Stimulated activated CD8-positive, alpha-beta memory T cell treated with anti-CD3 and anti-CD28 coated beads, Interleukin-12 subunit alpha, Interleukin-12 subunit beta, amount 100 ng/mL, for 4 hours (primary cell): Measurements from ENCODE around the gene LLGL2.

Experiments used
- DNase-seq: peaks from one replicate; pipeline ENCODE4 v3.0.0-alpha.2; 2020; ENCODE audit warnings: low read depth

LLGL2 gene

DNA sequence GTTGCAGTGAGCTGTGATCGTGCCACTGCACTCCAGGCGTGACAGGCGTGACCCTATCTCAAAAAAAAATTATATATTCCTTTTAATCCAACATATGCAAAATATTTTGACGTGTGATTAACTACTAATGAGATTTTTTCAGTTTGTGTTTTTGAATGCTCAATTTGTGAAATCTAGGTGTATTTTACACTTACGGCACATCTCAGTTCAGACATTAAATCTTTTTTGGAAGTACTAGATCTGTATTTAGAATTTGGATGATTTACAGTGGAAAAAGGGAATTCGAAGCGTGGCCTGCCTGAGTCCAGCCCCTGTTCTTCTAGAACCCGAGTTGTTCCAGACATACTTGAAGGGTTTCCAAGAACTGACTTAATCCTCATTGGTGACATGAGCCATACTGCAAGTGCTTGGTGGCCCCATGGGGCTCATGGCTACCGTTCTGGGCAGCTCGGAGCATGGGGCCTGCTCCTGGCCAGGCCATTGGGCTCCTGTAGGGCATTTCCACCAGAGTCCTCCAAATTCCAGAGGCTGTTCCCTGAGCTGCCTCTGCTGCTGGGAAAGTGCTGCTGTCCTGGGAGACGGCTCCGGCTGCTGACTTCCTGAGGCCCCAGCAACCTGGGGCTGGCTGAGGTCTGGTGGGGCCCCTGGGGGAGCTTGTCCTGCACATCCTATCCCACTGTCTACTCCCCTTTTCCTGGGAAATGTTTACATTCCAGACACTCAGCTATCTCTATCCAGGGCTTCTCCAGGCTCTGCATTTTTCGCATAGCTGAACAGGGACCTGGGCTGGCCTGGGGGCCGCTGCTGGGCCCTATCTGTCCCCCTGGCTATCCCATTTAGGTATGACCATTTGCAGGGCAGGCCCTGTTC lies 27.2 kb downstream of the LLGL2 start:
- DNase-seq, result no peak

- DNase-seq, result no peak
Measured at GRCh38 chr17:75553295-75554110, 28.0 kb downstream of the LLGL2 start.

GRCh38 chr17:75555679-75556153 lies 30.2 kb downstream of the LLGL2 start:
- no peak for DNase-seq

- no peak for DNase-seq
Measured at GRCh38 chr17:75557075-75557851, 31.8 kb downstream of the LLGL2 start.

DNA sequence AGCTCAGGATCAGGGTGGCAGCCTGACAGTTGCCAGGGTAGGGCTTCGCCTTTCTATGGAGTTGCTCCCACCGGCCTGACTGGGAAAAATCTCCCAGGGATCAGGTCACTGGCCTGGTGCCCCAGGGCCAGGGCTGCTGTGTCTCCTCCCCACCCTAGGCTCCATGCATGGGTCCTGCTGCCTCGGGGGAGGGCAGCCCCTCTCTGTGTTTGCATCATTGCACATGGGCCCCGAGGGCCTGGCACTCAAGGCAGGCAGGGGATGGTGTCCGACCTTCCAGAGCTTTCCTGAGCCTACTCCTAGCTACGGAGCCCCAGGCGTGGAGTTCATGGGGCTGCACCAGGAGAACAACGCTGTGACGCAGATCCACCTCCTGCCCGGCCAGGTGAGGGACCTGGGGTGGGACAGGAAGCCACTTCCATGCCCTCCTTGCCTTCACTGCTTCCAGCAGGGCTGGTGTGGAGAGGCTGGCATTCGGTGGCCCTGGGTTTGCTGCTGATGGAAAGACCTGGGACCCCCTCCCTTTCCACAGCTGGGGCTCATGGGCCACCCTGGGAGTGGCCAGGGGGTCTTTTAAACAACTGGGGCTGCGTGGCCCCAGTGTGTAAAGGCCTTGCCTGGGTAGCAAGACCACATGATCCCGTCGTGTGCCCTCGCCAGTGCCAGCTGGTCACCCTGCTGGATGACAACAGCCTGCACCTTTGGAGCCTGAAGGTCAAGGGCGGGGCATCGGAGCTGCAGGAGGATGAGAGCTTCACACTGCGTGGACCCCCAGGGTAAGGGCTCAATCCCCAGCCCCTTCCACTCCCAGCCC lies 32.6 kb downstream of the LLGL2 start:
- no peak for DNase-seq

- DNase-seq, result no peak
Measured at GRCh38 chr17:75558666-75559530, 33.4 kb downstream of the LLGL2 start.

GRCh38 chr17:75559958-75560533 lies 34.5 kb downstream of the LLGL2 start:
- no peak for DNase-seq

DNA sequence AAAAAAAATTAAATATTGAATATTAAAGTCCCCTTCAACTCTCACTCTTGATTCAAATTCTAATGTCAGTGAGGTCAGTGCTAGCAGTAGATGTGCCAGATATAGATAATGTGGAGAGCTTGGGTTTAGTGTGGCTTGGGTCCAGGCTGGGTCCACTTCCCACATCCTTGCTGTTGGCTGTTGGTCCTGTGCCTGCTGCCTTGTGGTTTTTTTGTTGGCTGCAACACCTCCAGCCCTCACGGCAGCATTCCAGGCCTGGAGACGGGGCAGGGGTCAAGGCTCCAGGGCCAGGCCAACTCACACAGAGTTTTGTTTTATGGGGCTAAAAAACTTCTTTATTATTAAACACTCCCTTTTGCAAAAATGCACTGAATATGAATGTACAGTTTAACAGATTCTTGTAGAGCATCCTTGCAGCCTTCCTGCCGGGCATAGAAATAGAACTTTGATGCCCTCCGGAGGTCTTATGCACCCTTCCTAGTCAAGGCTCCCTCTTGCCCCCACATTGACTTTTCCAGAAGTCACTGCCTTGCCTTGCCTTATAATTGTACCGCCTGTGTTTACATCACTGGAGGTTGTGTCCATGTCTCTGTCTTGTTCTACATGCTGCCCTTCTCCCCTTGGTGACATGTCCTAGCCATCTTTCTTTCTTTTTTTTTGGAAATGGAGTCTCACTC lies 36.6 kb downstream of the LLGL2 start:
- no peak for DNase-seq

- DNase-seq, result no peak
Measured at GRCh38 chr17:75563063-75563758, 37.7 kb downstream of the LLGL2 start.

GRCh38 chr17:75564195-75564594 lies 38.7 kb downstream of the LLGL2 start:
- no peak for DNase-seq

GRCh38 chr17:75565066-75565465 lies 39.6 kb downstream of the LLGL2 start:
- DNase-seq, result no peak

- DNase-seq, result no peak
Measured at GRCh38 chr17:75565618-75566017, 40.1 kb downstream of the LLGL2 start.

DNA sequence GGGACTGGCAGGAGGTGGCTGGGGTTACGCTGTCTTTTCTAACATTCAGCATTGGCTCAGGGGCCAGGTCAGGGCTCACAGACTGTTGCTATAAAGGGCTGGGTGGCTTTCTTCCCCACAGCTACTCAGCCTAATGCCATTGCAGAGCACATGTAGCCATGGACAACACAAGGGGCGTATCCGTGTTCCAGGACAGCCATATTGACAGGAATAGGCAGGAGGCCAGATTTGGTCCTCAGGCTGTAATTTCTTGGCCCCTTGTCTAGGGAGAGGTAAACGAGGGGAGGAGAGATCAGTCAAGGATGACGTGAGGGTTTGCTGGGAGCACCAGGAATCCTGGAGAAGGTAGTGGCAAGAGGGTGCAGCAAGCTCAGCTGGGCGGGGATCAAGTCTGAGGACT lies 40.9 kb downstream of the LLGL2 start:
- no peak for DNase-seq

GRCh38 chr17:75566834-75567233 lies 41.3 kb downstream of the LLGL2 start:
- DNase-seq, result no peak

DNA sequence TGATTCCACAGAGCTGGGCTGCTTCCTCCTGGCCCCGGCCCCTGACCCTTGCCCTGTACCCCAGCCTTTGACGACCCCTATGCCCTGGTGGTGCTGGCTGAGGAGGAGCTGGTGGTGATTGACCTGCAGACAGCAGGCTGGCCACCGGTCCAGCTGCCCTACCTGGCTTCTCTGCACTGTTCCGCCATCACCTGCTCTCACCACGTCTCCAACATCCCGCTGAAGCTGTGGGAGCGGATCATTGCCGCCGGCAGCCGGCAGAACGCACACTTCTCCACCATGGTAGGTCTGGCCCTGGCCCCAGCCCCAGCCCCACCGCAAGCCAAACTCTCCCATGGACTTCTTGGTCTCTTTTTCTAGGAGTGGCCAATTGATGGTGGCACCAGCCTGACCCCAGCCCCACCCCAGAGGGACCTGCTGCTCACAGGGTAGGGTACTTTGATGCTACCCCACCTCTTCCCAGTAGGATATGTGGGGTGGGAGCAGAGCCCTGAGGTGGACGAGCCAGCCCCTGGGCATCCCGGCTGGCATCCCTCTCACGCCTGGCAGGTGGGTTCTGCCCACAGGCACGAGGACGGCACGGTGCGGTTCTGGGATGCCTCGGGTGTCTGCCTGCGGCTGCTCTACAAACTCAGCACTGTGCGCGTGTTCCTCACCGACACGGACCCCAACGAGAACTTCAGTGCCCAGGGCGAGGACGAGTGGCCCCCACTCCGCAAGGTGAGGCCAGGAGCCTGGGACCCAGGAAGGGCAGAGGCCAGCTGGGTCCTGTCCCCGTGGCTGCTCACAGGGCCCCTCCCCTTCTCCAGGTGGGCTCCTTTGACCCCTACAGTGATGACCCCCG lies 43.1 kb downstream of the LLGL2 start:
- no peak for DNase-seq

DNA sequence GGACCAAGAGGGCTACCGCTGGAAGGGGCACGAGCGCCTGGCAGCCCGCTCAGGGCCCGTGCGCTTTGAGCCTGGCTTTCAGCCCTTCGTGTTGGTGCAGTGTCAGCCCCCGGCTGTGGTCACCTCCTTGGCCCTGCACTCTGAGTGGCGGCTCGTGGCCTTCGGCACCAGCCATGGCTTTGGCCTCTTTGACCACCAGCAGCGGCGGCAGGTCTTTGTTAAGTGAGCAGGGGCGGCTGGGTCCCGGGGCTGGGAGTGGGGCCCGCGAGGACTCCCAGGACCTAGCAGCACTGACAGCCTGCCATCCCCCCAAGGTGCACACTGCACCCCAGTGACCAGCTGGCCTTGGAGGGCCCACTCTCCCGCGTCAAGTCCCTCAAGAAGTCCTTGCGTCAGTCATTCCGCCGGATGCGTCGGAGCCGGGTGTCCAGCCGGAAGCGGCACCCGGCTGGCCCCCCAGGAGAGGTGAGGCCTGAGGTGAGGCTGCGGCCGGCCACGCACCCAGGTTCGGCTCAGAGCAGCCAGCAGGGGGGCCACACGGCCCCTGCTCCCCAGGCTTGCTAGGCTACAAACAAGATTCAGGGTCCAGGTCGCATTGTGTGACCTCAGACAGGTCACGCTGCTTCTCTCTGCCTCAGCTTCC lies 44.7 kb downstream of the LLGL2 start:
- DNase-seq, result no peak

DNA sequence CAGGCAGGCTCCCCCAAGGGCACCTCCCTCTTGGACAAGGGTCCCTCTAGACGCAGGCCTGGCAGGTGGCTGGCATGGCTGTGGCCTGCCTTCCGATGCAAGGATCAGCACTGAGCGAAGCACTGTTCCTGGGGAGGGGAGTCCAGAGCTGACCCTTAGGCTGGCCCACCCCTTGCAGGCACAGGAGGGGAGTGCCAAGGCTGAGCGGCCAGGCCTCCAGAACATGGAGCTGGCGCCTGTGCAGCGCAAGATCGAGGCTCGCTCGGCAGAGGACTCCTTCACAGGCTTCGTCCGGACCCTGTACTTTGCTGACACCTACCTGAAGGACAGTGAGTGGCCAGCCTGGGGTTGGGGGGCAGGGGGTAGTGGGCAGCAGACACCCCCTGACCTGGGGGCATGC lies 45.3 kb downstream of the LLGL2 start:
- DNase-seq, result no peak
